K562 (cell line): Measurements from ENCODE around the gene CCDC175.

Experiments
- CTCF ChIP-seq, 3 experiments: IDR thresholded peaks in 2 of 3; conservative IDR thresholded peaks in 1 of 3; 2 replicates each; pipeline ENCODE4 v1.5.1; 2011 to 2012; ENCODE audit warnings: low read length in 3 of 3, mild to moderate bottlenecking in 3 of 3, control low read depth in 2 of 3, improper control_type of control experiment in 1 of 3, inconsistent platforms in 1 of 3, low read depth in 1 of 3, mixed read lengths in 1 of 3, moderate library complexity in 1 of 3; ENCODE audit not compliant: insufficient read depth in 2 of 3
- JUN ChIP-seq, 2 experiments: sonication (generic) in 1 of 2; formaldehyde crosslinking in 1 of 2; IDR thresholded peaks; 2 replicates each; pipeline versions ENCODE4 v1.6.1 to v1.8.0; 2012 to 2022; ENCODE audit warnings: borderline replicate concordance in 2 of 2, mild to moderate bottlenecking in 2 of 2, improper control_type of control experiment in 1 of 2, low read depth in 1 of 2, low read length in 1 of 2, missing genetic modification reagents in 1 of 2
- POLR2A ChIP-seq: fragments of 450-650 bp; conservative IDR thresholded peaks from 2 replicates; pipeline ENCODE4 v1.6.1; 2016
- POLR2AphosphoS5 ChIP-seq: IDR thresholded peaks from 2 replicates; pipeline ENCODE4 v1.6.1; 2011; ENCODE audit warnings: mild to moderate bottlenecking, low read depth, low read length, moderate library complexity; ENCODE audit not compliant: control insufficient read depth, insufficient read depth
- SRF ChIP-seq, 2 experiments: fragments of 250-450, 450-650 bp in 1 of 2; sonication (Bioruptor Pico) in 1 of 2; sonication (generic) in 1 of 2; formaldehyde crosslinking; IDR thresholded peaks; 2 replicates each; pipeline versions ENCODE4 v1.5.0 to v1.5.1; 2020 to 2022; ENCODE audit warnings: mild to moderate bottlenecking in 1 of 2, missing genetic modification reagents in 1 of 2
- ZBTB33 ChIP-seq: sonication (generic); formaldehyde crosslinking; IDR thresholded peaks from 2 replicates; pipeline ENCODE4 v1.8.1; 2023; ENCODE audit warnings: mild to moderate bottlenecking, missing genetic modification reagents

- no peak for TF ChIP-seq ZBTB33 (CRISPR knock-in tag)
- no peak for TF ChIP-seq CTCF (IDR thresholded peaks at IDR 0.05 in 2 of 3, conservative IDR thresholded peaks at IDR 0.05 in 1 of 3; ENCODE audit: insufficient read depth in 2 of 3, low read depth in 1 of 3, low read length in 3 of 3)
- no peak for TF ChIP-seq JUN (IDR thresholded peaks at IDR 0.05; ENCODE audit: borderline replicate concordance, low read depth, low read length)
- TF ChIP-seq JUN (CRISPR knock-in tag; IDR thresholded peaks at IDR 0.05; ENCODE audit: borderline replicate concordance): no peak
- TF ChIP-seq SRF (CRISPR knock-in tag; IDR thresholded peaks at IDR 0.05): no peak
- no peak for TF ChIP-seq POLR2A
- no peak for TF ChIP-seq POLR2AphosphoS5
Observed at GRCh38 chr14:59619061-59619460, 42.4 kb upstream of the CCDC175 start.
